Smooth muscle cell of the brain vasculature (primary cell): Measurements from ENCODE around the gene DOLPP1.

Experiments used
- DNase-seq: peaks from one replicate; pipeline ENCODE4 v3.0.0-alpha.2; 2012; ENCODE audit warnings: low read depth, low spot score

DOLPP1 gene

GRCh38 chr9:129064499-129064908 lies 16.4 kb upstream of the DOLPP1 start:
- no peak for DNase-seq

DNA sequence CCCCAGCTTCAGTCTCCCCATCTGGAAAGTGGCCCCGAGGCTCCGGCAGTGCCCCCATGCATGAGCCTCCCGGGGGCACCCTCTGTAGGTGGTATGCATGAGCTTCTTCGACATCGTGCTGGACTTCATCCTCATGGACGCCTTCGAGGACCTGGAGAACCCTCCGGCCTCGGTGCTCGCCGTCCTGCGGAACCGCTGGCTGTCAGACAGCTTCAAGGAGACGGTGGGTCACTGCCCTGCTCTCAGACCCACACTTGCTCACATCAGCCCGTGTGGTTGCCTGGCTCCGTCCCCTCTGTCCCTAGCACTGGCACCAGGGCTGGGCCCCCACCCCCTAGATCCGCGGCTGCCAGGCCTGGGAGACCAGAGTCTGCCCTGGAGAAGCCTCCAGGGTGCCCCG lies 12.8 kb upstream of the DOLPP1 start:
- no peak for DNase-seq

GRCh38 chr9:129068990-129069861 lies 11.7 kb upstream of the DOLPP1 start:
- DNase-seq = no peak

DNA sequence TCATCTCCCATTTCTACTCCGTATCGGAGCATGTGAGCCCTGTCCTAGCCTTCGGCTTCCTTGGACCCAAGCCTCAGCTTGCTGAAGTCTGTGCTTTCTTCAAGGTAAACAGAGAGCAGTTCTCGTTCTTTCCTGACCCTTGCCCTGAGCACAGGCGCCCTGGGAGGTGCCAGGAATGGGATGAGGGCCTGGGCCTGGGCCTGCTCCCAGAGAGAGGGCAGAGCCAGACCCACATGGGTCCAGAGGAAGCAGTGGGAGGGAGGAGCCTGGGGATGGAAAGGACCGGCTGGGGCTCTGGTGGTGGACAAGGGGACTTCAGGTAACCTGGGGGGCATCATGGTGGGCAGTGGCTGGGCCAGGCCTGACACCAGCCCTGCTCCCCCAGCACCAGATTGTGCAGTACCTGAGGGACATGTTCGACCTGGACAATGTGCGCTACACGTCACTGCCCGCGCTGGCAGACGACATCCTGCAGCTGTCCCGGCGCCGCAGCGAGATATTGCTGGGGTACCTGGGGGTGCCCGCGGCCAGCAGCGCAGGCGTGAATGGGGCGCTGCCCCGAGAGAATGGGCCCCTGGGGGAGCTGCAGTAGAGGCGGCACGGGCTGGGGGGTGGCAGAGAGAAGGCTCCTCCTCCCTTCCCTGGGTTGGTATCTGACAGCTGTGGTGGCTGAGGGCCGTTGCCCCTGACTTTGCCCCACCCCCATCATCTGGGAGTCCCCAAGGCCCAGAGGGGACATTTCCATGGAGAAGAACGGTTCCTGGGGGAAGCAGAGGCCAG lies 10.9 kb upstream of the DOLPP1 start:
- no peak for DNase-seq

DNA sequence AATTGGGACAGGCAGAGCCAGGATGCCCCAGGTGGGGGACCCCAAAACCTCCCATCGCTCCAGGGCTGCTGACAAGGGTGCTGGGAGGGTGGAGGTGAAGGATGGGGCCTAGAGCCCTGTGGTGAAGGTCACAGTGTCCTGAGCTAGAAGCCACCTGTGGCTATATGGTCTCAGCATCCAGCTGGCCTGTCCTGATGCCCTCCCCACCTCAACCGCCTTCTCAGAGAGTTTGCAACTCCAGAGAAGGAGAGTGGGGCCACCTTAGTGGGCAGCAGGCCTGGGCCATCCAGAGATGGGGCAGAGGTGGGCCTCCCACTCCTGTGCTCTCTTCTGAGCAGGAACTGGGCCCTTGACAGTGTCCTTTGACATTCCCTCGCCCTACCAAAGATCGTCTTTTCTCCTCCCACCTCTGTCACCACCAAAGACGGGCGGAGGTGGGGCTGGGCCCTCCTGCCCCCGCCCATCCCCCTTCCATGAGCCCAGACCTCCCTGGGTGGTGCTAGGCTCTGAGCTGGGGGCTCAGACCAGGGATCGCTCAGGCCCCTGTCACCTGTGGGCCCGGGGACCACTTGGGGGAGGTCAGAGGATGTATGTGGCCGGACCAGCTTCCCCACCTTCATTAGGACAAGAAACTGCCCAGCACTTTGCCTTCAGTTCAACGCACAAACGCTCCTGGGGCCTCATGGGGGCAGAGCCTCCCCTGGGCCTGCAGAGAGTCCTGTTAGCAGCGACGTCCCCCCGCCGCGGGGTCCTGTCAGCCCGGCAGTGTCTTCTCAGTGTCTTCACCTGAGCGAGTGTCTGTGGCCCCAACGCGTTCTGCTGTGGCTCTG lies 10.0 kb upstream of the DOLPP1 start:
- DNase-seq = no peak

DNA sequence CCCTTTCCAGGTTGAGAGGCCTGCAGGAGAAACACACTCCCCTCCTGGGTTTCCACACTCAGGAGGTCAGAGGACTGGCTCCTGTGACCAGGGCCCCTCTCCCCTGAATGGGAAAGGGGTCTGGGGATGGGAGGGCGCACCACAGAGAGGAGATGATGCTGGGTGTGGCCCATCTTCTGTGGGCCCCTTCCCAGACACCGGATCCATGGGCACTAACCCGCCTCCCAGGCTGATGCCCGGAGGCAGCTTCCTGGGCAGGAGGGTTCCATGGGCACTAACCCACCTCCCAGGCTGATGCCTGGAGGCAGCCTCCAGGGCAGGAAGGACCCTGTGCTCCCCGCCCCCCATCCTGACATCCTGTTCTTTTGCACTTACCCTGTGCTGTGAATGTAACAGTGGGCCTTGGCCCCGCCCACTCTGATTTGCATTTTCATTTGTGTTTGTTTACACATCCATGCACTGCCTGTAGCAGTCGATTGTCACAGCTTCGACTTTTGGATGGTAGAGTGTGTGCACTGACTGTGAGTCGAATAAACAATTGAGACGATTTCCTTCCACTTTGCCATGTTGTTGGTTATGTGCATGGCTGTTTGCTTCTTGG lies 9.3 kb upstream of the DOLPP1 start:
- DNase-seq = no peak

DNA sequence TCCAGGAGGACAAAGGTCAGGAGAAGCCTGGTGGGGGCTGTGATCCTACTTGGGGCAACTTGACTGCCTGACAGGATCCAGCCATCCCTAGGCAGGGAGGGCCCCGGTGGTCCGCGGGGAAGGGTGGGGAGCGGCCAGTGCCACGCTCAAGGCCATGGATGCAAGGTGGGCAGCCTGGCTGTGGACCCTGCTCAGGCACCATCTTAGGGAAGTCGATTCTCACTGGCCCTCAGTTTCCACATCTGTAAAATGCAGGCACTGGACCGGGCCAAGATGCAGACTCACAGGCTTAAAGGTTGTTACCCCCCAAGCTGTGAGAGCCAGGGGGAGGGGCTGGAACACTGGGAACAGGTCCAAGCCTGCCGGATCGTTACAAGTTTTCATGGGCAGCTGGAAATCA lies 8.7 kb upstream of the DOLPP1 start:
- no peak for DNase-seq

- DNase-seq = no peak
Observed at GRCh38 chr9:129073404-129073803, 7.5 kb upstream of the DOLPP1 start.

DNA sequence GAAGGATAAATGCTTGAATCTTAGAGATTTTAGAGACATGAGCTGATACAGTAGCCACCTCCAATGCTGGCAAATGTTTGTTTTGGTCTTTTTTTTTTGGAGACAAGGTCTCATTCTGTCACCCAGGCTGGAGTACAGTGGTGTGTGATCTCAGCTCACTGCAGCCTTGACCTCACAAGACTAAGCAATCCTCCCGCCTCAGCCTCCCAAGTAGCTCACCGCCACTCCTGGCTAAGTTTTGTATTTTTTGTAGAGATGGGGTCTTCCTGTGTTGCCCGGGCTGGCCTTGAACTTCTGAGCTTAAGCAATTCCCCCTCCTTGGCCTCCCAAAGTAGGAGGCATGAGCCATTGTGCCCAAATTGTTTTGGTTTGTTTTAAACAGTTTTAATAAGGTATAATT lies 6.8 kb upstream of the DOLPP1 start:
- DNase-seq = no peak

DNA sequence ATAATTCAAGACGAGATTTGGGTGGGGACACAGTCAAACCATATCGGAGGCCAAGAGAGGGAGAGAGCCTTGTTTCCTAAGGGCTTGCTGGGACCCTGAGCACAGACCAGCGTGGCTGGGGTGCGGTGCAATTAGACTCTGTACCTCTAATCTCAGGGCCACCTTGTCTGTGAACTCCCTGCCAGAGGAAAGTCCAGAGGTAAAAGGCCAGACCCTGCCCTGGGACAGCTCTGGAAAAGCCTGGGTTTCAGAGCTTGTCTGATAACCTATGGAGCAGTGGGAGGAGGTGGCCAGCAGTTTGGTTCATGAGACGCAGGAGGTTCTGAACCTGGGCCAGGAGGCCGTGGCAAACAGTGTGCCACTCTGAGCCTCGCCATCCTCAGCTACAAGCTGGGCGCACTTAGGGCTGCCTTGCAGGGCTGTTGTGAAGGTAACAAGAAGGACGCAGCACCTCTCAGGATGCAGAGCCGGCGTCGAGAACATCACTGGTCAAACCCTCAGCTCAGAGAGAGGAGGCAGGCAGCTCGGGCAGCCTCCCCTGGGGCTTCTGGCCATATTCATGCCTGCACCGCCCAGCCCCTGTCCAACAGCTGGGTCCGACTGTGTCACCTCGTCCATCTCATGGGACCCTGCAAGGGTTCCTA lies 4.8 kb upstream of the DOLPP1 start:
- no peak for DNase-seq

DNA sequence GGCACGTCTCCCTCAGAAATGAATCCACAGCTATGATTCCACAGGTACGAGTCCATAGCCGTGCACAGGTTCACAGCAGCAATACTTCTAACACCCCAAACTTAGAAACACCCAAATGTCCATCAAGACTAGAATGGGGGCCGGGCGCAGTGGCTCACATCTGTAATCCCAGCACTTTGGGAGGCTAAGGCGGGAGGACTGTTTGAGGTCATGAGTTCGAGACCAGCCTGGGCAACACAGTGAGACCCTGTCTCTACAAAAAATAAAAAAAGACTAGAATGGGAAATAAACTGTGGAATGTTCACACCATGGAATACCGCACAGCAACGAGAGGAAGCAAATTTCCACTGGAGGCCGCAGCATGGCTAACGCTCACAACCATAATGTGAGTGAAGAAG lies 4.3 kb upstream of the DOLPP1 start:
- DNase-seq = no peak

GRCh38 chr9:129077236-129077635 lies 3.7 kb upstream of the DOLPP1 start:
- DNase-seq = no peak

DNA sequence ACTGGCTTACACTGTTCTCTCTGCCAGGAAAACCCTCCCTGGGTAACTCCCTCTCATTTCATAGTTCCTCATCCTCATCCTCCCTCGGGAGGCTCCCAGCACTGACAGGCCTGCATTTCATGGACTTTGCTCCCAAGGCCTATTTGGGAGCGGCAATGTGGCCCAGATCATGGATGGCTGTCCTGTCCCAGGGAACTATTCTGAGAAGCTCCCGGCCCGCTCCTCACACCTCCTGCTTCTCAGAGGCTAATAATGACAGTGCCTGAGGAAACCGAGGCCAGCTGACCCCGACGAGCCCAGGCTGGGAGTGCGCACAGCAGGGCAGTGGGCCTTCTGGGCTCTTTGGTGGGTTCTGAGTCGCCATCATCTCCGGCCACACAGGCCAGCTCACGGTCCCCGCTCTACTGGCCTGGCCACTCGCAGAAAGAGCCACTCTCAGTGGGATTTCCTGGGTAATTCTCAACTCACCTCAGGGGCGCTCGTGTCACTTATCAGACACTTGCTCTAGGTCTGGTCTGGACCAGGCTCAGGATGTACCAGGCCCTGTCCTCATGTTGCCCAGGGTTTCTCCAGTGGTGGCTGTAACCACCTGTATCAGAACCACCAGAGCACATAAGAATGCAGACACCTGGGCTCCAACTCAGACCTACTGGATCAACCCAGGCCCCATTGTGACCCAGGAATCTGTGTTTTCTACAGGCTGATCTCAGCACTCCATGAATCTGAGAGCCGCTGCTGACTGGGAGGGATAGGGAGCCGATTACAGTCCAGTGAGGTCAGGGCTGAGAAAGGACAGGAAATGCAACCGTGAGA lies 2.0 kb upstream of the DOLPP1 start:
- no peak for DNase-seq

DNA sequence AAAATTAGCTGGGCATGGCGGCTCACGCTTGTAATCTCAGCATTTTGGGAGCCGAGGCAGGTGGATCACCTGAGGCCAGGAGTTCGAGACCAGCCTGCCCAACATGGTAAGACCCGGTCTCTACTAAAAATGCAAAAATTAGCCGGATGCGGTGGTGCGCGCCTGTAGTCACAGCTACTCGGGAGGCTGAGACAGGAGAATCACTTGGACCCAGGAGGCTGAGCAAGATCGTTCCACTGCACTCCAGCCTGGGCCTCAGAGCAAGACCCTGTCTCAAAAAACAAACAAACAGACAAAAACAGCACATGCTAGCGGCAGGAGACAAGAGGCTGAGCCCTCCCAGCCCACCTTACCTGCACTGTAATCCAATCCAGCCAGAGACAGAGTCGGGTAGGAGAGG lies 1.1 kb upstream of the DOLPP1 start:
- no peak for DNase-seq

- no peak for DNase-seq
Observed at GRCh38 chr9:129080298-129080600, 662 bp upstream of the DOLPP1 start.

DNA sequence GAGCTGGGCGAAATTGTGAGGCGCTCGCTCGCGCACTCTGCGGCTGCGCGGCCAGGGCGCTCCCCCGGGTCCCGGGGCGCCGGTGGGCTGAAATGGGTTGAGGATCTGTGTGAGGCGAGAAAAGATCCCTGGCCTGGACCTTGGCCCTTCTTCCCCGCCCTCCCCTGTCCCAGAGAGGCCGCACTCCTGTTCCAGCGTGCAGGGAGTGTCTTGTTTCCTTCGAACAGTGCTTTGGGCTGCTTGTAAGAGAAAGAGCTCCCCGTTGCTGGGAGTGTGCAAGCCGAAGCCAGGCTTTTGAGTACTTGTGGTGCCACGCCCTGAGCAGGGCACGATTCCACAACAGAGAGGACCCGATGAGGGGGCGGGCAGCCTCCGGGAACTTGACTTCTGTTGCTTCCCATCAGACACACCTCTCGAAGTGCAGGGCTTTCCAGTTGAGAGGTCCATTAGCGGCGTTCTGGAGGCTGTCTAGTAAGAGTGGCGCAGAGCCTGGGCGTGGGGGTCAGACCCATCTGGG lies 535 bp downstream of the DOLPP1 start:
- no peak for DNase-seq

DNA sequence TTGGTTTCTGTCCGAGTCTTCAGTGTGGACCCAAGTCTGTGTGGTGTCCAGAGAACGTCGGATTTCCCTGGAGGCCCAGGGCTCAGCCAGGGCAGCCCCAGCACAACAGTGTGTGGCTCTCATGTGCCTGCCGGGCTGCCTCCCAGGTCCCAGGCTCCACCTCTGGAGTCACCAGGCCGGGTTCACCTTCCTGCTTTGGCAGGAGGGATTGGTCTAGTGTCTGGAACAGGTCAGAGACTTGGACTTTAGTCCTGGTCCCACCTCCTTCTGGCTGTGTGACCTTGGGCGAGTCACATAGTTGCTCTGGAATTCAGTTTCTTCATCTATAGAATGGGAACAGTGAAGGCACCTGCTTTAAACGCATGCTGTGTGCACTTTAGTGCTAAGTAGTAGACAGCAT lies 3.2 kb downstream of the DOLPP1 start:
- DNase-seq = no peak

- DNase-seq = no peak
Observed at GRCh38 chr9:129089246-129089645, 8.3 kb downstream of the DOLPP1 start.

DNA sequence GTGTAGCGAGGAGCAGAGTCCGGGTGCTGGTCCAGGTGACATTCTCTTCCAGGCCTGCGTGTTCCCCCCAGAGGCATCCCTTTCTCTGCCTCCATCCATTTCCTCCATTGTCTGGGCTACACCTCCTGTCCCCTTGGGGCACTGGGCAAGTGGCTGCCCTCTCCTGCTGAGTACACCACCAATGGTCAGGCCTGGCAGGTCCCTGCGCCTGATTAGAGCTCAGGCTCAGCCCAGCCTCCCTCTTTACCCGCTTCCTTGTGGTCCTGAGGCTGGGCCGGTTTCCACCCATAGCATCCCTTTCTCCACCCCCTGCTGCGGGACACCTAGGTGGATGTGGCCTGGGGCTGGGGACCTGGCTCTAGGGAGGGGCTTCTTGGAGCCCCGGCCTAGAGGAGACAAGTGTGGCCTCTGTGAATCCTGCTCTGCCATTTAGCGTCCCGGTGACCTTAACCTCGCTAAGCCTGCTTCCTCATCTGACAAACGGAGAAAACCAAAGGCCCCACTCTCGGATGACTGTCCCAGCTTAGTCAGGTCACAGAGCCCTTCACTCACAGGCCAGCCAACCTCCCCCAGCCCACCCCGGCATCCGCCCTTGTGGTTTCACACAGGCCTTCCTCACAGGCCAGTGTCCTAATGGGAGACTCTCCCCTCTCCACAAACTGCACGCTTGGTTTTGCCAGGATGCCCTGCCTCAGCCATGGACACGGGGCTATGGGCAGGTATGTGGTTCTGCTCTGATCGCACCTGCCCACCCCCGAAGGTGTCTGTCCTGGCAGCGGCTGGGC lies 12.9 kb downstream of the DOLPP1 start:
- no peak for DNase-seq
